ENCODE measurements around the gene AUNIP. TPM values are rescaled to one million over a fixed set of nuclear protein-coding genes. Genes with fewer than 3 reads are reported as not detected.

AUNIP gene
- total RNA-seq, 1 experiment from 2014 or later, result 12.1 TPM

GRCh38 chr1:25874635-25875153 is 15.4 kb upstream of the AUNIP start:
- CTCF ChIA-PET, result interaction anchor here (1.3 kb wide), 1 partner anchor 19 kb away, joined by 3 read pairs; no protein-coding TSS in a partner anchor
- ATAC-seq (no peak; the same call in 1 of the 2 replicates), DNase-seq (ENCODE audit: low read depth, low spot score) (no peak)
- Histone ChIP-seq H4K20me1 (ENCODE audit: insufficient read depth) (no peaks in the 10 kb centered on the region), H2AFZ (ENCODE audit: low read depth, low read length, poor library complexity, severe bottlenecking) (no peak overlapping the region), H3K9ac (ENCODE audit: low read length) (peak overlapping the region; percentile 84), H3K9me3 (ENCODE audit: control insufficient read depth in 1 of 2, insufficient read depth in 1 of 2, low read depth in 1 of 2, low read length in 2 of 2) (no peaks in the 10 kb centered on the region), H3K4me1 (ENCODE audit: control insufficient read depth in 1 of 2, insufficient read depth in 2 of 2, low read length in 2 of 2) (peaks cover 35 to 72% of the 10 kb centered on the region in 2 experiments), H3K27ac (ENCODE audit: low read depth, low read length) (peak overlapping the region; percentile 81), H3K9me2 (ENCODE audit: insufficient read depth) (no peaks in the 10 kb centered on the region), H3K4me3 (replicated peaks in 1 of 2; ENCODE audit: low read depth in 1 of 2, low read length in 2 of 2) (peak overlapping the region; percentile 77 to 78), H3K4me2 (ENCODE audit: low read length) (peak overlapping the region; percentile 98), H3K79me2 (ENCODE audit: insufficient read depth, low read length) (peaks cover 10% of the 10 kb centered on the region; the same call in 1 of the 2 replicates), H3K36me3 (ENCODE audit: control insufficient read depth in 1 of 2, insufficient read depth in 2 of 2, low read length in 2 of 2) (no peaks in the 10 kb centered on the region), H3K27me3 (ENCODE audit: insufficient read depth, low read length) (no peaks in the 10 kb centered on the region)
- POLR2A ChIA-PET, result interaction anchor here (2.3 to 3.2 kb wide), 2 partner anchors 12 to 16 kb away, joined by 8 to 31 read pairs; no protein-coding TSS in a partner anchor
- TF ChIP-seq ATF3 (IDR thresholded peaks at IDR 0.05) (no peak), ELF1 (IDR thresholded peaks at IDR 0.05; ENCODE audit: borderline replicate concordance, low read depth) (no peak), POLR2A (IDR thresholded peaks at IDR 0.05; ENCODE audit: borderline replicate concordance, extremely low read depth, insufficient read depth, insufficient read length) (no peak), RAD21 (IDR thresholded peaks at IDR 0.05; ENCODE audit: low read depth) (no peak), CEBPB (IDR thresholded peaks at IDR 0.05; ENCODE audit: low read depth) (no peak), ZFX (IDR thresholded peaks at IDR 0.05) (no peak), SRF (IDR thresholded peaks at IDR 0.05; ENCODE audit: low read depth) (no peak), FOSL1 (IDR thresholded peaks at IDR 0.05; ENCODE audit: low read depth) (no peak)
- BruUV-seq (replicated peaks), result TSS peak; percentile 35
- RAD21 ChIA-PET (ENCODE audit: low non-redundant PET in 1 of 2, low total read pairs in 2 of 2, uncharacterized antibody in 2 of 2, unreplicated experiment in 2 of 2), result interaction anchor here in 1 of 2 experiments (1.6 kb wide), 1 partner anchor 21 kb away, joined by 4 read pairs; no protein-coding TSS in a partner anchor
- intact Hi-C loops (cut with micrococcal nuclease), result no loop called here

- ChIA-PET CTCF (no interaction called here), RAD21 (ENCODE audit: low non-redundant PET in 1 of 2, low total read pairs in 2 of 2, uncharacterized antibody in 2 of 2, unreplicated experiment in 2 of 2) (no interaction called here), POLR2A (interaction anchor here (2.3 to 3.2 kb wide), 2 partner anchors 12 to 17 kb away, joined by 8 to 31 read pairs; no protein-coding TSS in a partner anchor)
- Histone ChIP-seq H3K4me3 (replicated peaks in 1 of 2; ENCODE audit: low read depth in 1 of 2, low read length in 2 of 2) (peak overlapping the region; percentile 77 to 78), H3K4me1 (ENCODE audit: control insufficient read depth in 1 of 2, insufficient read depth in 2 of 2, low read length in 2 of 2) (peaks cover 35 to 69% of the 10 kb centered on the region in 2 experiments), H3K36me3 (ENCODE audit: control insufficient read depth in 1 of 2, insufficient read depth in 2 of 2, low read length in 2 of 2) (no peaks in the 10 kb centered on the region), H3K4me2 (ENCODE audit: low read length) (peak overlapping the region; percentile 98), H3K9me2 (ENCODE audit: insufficient read depth) (no peaks in the 10 kb centered on the region), H3K27me3 (ENCODE audit: insufficient read depth, low read length) (no peaks in the 10 kb centered on the region), H3K9ac (ENCODE audit: low read length) (peak overlapping the region; percentile 84), H3K9me3 (ENCODE audit: control insufficient read depth in 1 of 2, insufficient read depth in 1 of 2, low read depth in 1 of 2, low read length in 2 of 2) (no peaks in the 10 kb centered on the region), H2AFZ (ENCODE audit: low read depth, low read length, poor library complexity, severe bottlenecking) (no peak overlapping the region), H3K27ac (ENCODE audit: low read depth, low read length) (peak overlapping the region; percentile 81), H4K20me1 (ENCODE audit: insufficient read depth) (no peaks in the 10 kb centered on the region), H3K79me2 (ENCODE audit: insufficient read depth, low read length) (peaks cover 10% of the 10 kb centered on the region; the same call in 1 of the 2 replicates)
- ATAC-seq (no peak), DNase-seq (ENCODE audit: low read depth, low spot score) (no peak)
- intact Hi-C loops (cut with micrococcal nuclease), result no loop called here
- no TSS peak for BruUV-seq (replicated peaks)
- TF ChIP-seq POLR2A (IDR thresholded peaks at IDR 0.05; ENCODE audit: borderline replicate concordance, extremely low read depth, insufficient read depth, insufficient read length) (no peak), CTCF (IDR thresholded peaks at IDR 0.05 in 2 of 3, conservative IDR thresholded peaks at IDR 0.05 in 1 of 3; ENCODE audit: borderline replicate concordance in 1 of 3, insufficient read depth in 1 of 3, low read depth in 2 of 3, low read length in 2 of 3) (no peak), SP1 (IDR thresholded peaks at IDR 0.05; ENCODE audit: low read depth) (no peak), CBX3 (IDR thresholded peaks at IDR 0.05; ENCODE audit: low read depth) (no peak), RAD21 (IDR thresholded peaks at IDR 0.05; ENCODE audit: low read depth) (no peak), SIN3A (IDR thresholded peaks at IDR 0.05; ENCODE audit: low read depth) (no peak), YY1 (IDR thresholded peaks at IDR 0.05; ENCODE audit: extremely low read depth, insufficient replicate concordance, low read depth, low read length) (no peak), REST (IDR thresholded peaks at IDR 0.05; ENCODE audit: low read depth) (no peak)
Observed at GRCh38 chr1:25874209-25874608, 15.0 kb upstream of the AUNIP start.

Data from HCT116 (cell line).